ENCODE results near the gene BAAT. TPM values are rescaled to one million over a fixed set of nuclear protein-coding genes. Genes with fewer than 3 reads are reported as not detected.

The BAAT gene
- total RNA-seq, 4 donors from 2014 or later: not detected

DNA sequence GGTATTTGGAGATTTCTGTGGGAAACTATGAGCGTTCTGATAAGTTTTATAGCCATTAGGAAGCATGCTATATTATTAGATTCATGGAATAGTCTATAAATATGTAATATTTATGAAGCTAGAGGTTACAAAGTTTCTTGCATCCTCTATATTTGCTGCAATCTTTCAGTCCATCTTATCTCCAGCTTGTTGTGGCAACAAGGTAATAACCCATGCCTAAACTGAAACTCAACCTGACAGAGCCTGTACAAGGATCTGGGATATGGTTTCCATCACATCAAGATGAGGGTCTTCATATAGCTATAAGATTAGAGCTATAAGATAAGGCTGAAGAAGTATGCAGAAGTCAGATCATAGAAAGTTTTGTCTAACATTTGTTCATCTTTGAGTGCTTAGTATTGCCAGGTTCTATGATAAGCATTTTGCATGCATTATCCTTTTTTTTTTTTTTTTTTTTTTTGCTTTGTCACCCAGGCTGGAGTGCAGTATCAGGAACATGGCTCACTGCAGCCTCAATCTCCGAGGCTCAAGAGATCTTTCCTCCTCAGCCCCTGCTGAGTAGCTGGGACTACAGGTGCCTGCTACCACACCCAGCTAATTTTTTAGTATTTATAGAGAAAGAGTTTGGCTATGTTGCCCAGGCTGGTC lies 14.8 kb downstream of the BAAT start:
- intact Hi-C loops (cut with DNase I; ENCODE audit: low total_unique reads): no loop called here
- DNase-seq: no peak
- Histone ChIP-seq H3K4me3 (no peak overlapping the region), H3K4me1 (no peaks in the 10 kb centered on the region), H3K36me3 (no peaks in the 10 kb centered on the region), H3K27ac (no peak overlapping the region), H3K9me3 (no peaks in the 10 kb centered on the region), H3K27me3 (no peaks in the 10 kb centered on the region)
- TF ChIP-seq POLR2A (IDR thresholded peaks at IDR 0.05): no peak
- TF ChIP-seq, protein P1, sequence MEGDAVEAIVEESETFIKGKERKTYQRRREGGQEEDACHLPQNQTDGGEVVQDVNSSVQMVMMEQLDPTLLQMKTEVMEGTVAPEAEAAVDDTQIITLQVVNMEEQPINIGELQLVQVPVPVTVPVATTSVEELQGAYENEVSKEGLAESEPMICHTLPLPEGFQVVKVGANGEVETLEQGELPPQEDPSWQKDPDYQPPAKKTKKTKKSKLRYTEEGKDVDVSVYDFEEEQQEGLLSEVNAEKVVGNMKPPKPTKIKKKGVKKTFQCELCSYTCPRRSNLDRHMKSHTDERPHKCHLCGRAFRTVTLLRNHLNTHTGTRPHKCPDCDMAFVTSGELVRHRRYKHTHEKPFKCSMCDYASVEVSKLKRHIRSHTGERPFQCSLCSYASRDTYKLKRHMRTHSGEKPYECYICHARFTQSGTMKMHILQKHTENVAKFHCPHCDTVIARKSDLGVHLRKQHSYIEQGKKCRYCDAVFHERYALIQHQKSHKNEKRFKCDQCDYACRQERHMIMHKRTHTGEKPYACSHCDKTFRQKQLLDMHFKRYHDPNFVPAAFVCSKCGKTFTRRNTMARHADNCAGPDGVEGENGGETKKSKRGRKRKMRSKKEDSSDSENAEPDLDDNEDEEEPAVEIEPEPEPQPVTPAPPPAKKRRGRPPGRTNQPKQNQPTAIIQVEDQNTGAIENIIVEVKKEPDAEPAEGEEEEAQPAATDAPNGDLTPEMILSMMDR (IDR thresholded peaks at IDR 0.05): no peak

DNA sequence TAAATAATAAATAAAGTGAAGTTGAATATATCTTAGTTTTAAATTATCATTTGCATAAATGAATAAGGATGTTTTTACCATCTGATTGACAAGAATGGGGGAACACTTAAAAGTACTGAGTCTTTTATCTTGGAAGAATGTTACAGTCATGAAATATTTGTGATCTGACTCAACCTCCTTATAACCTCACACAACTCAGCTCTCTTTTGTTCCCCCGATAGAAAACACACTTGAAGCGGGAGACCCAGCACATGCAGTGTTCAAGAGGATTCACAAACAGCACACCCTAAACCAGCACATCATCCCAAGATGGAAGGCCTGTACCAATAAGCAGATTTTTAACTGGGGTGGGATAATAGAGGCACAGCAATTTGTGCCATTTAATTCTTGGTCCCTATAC lies 15.5 kb downstream of the BAAT start:
- no peaks in the 10 kb centered on the region for H3K36me3 ChIP-seq
- H3K9me3 ChIP-seq: no peaks in the 10 kb centered on the region
- intact Hi-C loops (cut with DNase I; ENCODE audit: low total_unique reads): no loop called here
- no peak for DNase-seq
- no peak for TF ChIP-seq POLR2A (IDR thresholded peaks at IDR 0.05)
- TF ChIP-seq, protein P1 (IDR thresholded peaks at IDR 0.05): no peak
- no peak overlapping the region for H3K27ac ChIP-seq
- no peaks in the 10 kb centered on the region for H3K4me1 ChIP-seq
- no peak overlapping the region for H3K4me3 ChIP-seq
- H3K27me3 ChIP-seq: no peaks in the 10 kb centered on the region

DNA sequence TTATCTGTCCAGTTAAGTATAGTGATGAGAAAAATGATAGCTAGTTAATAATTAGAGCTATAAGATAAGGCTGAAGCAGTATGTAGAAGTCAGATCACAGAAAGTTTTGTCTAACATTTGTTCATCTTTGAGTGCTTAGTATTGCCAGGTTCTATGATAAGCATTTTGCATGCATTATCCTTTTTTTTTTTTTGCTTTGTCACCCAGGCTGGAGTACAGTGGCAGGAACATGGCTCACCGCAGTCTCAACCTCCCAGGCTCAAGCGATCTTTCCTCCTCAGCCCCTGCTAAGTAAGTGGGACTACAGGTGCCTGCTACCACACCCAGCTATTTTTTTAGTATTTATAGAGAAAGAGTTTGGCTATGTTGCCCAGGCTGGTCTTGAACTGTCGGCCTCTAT lies 17.5 kb downstream of the BAAT start:
- no peak overlapping the region for H3K4me3 ChIP-seq
- no peak for TF ChIP-seq POLR2A (IDR thresholded peaks at IDR 0.05)
- TF ChIP-seq, protein P1 (IDR thresholded peaks at IDR 0.05): no peak
- no peak overlapping the region for H3K27ac ChIP-seq
- no peaks in the 10 kb centered on the region for H3K4me1 ChIP-seq
- H3K27me3 ChIP-seq: no peaks in the 10 kb centered on the region
- H3K9me3 ChIP-seq: no peaks in the 10 kb centered on the region
- intact Hi-C loops (cut with DNase I; ENCODE audit: low total_unique reads): no loop called here
- DNase-seq: no peak
- no peaks in the 10 kb centered on the region for H3K36me3 ChIP-seq

DNA sequence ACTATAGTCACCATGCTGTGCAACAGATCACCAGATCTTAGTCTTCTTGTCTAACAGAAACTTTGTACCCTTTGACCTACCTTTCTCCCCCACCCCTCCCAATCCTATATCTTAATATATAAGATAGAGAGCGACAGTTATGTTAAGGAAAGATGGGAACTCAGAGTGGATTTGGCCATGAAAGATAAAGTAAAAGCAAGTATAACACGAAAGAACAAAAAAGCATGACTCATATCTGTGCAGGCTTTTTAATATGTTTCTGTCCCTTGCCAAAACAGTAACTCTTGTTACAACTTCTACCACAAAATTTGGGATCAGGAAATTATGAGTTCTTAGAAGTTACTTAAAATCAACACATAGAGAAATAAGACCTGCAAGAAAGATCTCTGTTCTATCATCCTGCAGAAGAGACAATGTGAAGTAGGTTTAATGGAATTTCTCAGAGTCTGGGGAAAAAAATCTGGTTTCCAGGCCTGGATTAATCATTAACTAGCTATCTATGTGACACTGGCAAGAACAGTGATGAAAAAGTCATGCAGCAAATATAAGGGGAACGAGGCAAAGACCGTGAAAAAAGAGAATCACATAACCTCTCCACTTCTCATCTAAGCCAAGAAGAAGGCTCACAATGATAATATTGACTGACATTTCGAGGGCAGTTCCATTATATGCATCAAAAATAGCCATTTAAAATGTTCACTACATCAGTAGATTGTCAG lies 18.6 kb downstream of the BAAT start:
- H3K36me3 ChIP-seq: no peaks in the 10 kb centered on the region
- no peaks in the 10 kb centered on the region for H3K4me1 ChIP-seq
- no peak overlapping the region for H3K27ac ChIP-seq
- TF ChIP-seq, protein P1 (IDR thresholded peaks at IDR 0.05): no peak
- no peak for TF ChIP-seq POLR2A (IDR thresholded peaks at IDR 0.05)
- no peaks in the 10 kb centered on the region for H3K27me3 ChIP-seq
- H3K4me3 ChIP-seq: no peak overlapping the region
- intact Hi-C loops (cut with DNase I; ENCODE audit: low total_unique reads): no loop called here
- no peak for DNase-seq
- H3K9me3 ChIP-seq: no peaks in the 10 kb centered on the region

DNA sequence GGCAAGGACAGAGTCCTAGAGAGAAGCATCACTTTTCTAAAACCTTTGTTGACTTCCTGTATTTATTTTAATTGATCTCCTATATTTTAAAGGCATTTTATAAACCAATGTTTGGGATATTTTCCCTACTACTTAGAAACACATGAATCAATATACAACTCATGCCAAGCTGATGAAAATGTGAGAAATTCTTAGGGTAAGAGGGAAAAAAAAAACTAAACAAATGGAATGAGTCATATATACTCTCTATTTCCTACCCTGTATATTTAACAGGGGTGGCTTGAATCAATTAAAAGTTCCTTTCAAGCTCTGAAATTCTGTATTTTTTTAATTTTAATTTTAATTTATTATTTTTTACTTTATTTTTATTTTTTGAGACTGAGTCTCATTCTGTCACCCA lies 19.6 kb downstream of the BAAT start:
- TF ChIP-seq, protein P1 (IDR thresholded peaks at IDR 0.05): no peak
- no peak for TF ChIP-seq POLR2A (IDR thresholded peaks at IDR 0.05)
- H3K4me3 ChIP-seq: no peak overlapping the region
- H3K9me3 ChIP-seq: no peaks in the 10 kb centered on the region
- no peaks in the 10 kb centered on the region for H3K27me3 ChIP-seq
- H3K27ac ChIP-seq: no peak overlapping the region
- H3K36me3 ChIP-seq: no peaks in the 10 kb centered on the region
- intact Hi-C loops (cut with DNase I; ENCODE audit: low total_unique reads): no loop called here
- no peaks in the 10 kb centered on the region for H3K4me1 ChIP-seq
- DNase-seq: no peak
